ENCODE measurements around the gene HDGFL2.

The HDGFL2 gene

DNA sequence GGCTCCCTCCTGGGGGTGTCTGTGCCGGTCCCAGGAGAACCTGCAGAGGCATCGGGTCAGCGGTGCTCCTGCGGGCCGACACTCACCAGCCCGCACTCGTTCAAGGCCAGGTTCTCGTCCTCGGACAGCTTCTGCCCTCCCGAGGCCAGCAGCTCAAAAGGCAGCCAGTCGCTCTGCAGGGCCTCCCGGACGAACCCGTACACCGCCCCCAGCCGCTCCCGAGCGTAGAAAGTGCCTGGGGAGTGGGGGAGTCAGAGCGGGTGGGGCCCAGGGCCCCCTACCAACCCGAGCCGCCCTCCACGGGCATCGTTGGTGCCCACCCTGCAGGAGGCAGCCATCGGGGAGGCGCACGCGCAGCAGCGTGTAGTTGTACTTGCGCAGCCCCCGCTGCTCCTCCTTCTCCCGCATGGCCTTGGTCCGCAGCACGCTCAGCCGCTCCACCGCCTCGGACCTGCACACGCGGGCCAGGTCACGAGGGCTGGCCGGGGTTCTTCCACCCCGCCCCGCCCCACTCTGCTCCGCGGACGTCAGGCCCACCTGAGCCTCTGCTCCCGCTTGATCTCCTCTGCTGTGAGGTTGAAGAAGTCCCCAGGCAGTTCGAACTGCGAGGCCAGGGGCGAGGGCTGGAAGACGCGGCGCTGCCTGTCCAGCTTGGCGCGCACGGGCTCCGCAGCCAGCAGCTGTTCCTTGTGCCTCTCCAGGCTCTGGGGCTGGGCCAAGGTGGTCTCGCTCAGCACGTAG is 26.0 kb upstream of the HDGFL2 start:
- DNase-seq (ENCODE audit: low read depth): no peak

DNA sequence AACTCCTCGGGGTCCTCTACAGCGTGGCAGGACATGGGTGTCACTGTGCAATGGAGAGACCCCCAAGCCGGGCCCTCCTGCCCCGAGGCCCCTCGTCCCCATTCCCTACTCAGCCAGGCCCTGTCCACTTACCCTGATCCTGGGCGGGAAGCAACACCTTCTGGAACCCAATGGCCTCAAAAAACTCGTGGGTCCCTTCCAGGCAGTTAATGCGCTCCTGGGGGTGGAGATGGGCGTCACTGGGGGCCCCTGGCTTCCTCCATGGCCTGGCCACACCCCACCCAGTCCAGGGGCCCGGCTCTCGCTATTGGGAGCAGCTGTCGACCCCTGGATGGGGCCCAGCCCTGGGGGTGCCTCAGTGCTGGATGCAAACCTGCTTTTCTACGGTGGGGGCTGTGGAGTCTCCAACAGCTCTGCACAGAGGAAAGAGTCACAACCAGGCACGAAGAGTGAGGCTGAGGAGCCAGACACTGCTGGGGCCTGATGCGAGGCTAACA is 25.3 kb upstream of the HDGFL2 start:
- DNase-seq (ENCODE audit: low read depth): no peak

GRCh38 chr19:4447327-4448146 is 24.6 kb upstream of the HDGFL2 start:
- no peak for DNase-seq (ENCODE audit: low read depth)

- no peak for DNase-seq (ENCODE audit: low read depth)
Observed at GRCh38 chr19:4448147-4448985, 23.7 kb upstream of the HDGFL2 start.

DNA sequence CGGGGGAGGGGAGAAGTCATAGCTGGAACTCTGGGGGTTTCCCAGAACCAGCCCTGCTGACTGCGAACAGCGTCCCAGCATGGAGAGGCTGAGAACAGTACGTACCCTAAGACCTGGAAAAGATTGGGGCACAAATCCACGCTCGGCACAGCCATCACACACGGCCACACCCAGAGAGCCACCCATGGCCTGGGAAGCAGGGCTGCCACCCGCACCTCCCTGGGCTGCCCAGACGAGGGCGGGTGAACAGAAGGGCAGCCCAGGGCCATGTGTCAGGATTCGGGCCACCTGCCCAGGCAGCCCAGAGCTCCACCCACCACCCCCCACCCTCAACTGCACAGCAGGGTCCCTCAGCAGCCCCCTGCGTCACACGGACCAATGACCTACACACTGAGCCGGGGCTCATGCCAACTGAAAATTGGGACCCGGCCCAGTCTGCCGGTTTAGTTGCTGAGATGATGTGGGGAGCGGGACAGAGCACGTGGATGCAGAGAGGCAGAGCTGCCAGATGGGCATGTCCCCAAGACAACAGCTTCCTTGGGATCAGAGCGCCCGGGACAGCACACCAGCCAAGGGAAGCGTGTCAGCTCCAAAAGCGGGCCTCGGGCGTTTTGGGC is 23.0 kb upstream of the HDGFL2 start:
- DNase-seq (ENCODE audit: low read depth): no peak

- no peak for DNase-seq (ENCODE audit: low read depth)
Observed at GRCh38 chr19:4449639-4450028, 22.5 kb upstream of the HDGFL2 start.

- no peak for DNase-seq (ENCODE audit: low read depth)
Observed at GRCh38 chr19:4452230-4452990, 19.7 kb upstream of the HDGFL2 start.

DNA sequence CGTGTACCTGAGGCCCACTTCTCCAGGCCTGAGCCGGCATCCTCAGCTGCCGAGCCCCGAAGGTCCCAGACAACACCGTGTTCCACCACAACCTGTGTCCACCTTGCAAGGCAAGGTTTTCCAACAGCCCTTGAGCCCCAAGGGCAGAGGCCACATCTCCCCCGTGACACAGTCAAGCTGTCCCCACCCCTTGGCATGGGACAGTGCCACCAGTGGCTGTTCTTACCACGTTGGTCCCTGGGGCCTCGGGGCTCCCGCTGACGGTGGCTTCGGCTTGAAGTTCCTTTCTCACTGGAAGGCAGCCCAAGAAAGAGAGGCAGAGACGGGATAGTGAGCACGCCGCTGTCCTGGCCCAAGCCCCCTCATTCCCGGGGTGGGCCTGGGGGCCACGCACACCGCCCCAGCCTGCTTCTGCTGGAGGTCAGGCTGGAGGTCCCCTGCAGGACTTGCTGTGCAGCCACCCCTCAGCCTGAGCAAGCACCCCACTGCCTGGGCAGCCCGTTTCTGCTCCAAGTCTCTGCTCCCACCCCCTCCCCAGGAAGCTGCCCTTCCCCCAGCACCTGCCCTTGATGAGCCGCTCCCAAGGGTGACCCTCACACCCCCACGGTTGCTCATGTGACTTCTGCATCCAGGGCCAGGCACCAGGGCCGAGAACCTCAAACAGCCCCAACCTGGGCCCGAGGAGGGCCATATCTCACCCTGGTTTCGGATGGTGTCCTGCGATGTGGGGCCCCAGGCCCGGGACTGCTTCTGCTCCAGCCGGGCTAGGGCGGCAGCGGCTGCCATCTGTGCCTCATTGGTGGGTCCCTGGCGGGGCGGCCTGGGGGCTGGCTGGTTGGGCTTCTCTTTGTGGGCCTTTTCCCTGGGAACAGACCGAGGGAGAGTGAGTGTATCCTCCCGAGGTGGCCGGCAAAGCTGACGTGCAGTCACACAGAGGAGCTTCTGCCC is 18.6 kb upstream of the HDGFL2 start:
- DNase-seq (ENCODE audit: low read depth): no peak

DNA sequence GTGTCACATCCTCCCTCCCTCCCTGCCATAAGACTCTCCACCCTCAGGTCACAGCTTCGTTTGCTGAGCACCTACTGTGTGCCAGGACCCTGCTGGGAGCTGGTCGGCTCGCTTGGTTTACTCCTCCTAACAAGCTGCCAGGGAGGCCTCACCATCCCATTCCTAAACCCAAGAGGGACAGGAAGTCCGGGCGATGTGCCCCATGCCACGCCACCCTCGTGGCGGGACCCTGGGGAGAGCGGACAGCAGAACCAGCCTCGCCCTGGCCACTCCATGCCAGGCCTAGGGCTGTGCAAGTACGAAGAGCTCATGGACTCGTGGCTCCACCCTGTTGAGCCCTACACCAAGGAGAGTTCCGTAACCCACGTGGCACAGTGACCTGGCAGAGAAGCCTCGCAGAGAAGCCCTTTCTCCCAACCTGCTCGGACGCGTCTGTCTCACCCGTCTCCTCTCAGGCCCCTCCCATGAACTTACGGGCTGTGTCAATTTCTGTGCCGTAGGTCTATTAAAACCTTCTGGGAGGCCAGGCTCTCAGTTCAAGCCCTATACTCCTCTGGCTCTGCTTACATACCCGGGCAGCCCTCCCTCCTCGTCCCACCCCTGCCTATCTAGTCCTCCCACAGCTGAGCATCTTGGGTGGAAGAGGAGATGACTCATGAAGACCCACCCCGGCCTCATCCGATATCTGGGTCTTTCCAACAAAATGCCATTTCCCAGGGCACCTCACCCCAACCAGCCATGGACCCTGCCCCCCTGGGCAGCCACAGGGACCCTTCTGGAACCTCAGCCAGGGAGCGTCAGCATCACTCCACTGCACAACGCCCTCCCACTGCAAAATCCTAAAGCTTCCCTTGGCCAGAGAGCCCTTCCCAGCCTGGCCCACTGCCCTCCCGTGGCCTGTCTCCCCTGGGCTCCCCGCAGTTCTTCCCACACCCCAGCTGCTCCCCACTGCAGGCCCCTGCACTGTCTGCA is 17.1 kb upstream of the HDGFL2 start:
- DNase-seq (ENCODE audit: low read depth): no peak

- no peak for DNase-seq (ENCODE audit: low read depth)
Observed at GRCh38 chr19:4455719-4456475, 16.2 kb upstream of the HDGFL2 start.

DNA sequence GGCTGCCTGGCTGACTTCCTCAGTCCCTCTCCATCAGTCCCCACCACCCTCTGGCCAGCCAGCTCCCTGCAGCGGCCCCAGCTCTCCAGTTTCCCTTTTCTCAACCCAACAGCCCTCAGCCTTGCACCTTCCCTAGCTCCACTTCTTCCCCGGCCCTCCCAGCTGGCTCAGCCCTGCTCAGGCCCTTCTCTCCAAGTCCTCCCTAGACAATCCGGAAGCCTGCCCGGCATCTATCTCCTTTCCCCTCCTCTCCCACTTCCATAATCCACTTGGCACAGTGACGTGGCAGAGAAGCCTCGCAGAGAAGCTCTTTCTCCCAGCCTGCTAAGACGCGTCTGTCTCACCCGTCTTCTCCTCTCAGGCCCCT is 15.6 kb upstream of the HDGFL2 start:
- DNase-seq (ENCODE audit: low read depth): no peak

DNA sequence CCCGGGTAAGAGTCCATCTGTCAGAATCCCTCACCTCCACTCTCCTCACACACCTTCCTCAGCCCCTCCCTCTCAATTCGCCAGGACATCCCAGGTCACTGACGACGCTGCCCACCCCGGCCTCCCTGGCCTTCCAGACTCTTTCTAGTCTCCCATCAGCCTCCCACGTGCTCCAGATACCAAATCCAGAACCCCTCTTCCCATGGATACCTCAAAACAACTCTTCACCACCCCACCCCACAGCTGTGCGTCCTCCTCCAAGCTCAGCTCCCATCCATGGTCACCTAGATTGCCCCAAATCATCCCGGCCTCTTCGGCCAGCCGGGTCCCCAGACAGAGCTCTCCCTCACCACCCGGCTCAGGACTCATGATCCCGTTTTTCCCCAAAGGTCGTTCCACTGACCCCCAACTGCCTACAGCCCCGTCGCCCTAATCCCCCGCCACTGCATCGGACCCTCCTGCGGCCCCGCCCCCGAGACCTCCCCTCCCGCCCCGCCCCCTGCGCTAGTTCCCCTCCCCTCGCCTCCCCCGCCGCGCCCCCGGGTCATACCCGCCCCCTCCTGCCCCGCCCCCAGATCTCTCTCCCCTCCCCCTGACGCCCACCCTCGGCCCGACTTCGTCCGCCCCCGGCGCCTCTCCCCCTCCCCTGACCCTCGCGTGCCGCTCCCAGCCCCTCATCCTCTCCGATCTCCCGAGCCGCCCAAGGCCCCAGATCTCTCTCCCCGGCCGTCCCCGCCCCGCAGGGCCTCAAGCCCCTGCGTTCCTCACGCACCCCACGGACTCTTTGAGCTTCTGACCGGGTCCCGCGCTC is 15.0 kb upstream of the HDGFL2 start:
- peak; percentile 13 for DNase-seq (ENCODE audit: low read depth)

DNA sequence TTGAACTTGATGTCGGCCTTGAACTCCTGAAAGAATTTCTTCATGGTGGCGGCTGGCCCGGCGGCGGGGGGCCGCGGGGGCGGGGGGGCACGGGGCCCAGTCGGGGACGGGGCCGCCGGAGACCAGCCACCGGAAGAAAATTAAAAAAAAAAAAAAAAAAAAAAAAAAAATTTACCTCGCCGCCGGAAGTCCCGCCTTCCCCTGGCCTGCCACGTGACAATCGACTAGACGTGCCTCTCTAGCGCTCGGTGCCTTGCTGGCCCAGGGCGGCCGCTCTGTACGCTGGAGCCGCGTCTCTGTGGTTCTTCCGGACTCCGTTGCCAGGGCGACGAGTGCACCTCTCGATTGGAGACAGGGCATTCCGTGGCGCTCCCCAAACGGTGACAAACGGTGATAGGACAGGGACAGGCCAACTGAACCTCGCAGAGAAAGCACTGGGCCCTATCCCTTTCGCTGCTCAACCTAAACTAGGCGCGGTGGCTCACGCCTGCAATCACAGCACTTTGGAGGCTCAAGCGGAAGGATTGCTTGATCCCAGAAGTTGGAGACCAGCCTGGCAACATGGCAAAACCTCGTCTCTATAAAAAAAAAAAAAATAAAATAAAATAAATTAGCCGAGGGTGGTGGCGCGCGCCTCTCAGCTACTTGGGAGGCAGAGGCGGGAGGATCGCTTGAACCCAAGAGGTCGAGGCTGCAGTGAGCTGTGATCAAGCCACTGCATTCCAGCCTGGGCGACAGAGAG is 14.3 kb upstream of the HDGFL2 start, which contains the start of gene UBXN6:
UBXN6 (minus strand) TSS at position 141 of the 742 bp plus-strand sequence; CDS start at position 44, 97 bp downstream.
- peak; percentile 94 for DNase-seq (ENCODE audit: low read depth)

- DNase-seq (ENCODE audit: low read depth): no peak
Observed at GRCh38 chr19:4464815-4465581, 7.1 kb upstream of the HDGFL2 start.

DNA sequence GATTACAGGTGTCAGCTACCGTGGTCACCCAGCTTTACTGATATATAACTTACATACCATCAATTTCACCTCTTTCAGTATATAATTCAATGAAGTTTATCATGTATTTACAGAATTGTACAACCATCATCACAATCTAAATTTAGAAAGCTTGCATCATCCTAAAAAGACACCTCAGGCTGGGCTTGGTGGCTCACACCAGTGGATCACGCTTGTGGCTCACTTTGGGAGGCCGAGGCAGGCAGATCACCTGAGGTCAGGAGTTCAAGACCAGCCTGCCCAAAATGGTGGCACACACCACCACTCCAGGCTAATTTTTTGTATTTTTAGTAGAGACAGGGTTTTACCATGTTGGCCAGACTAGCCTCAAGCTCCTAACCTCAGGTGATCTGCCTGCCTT is 4.3 kb upstream of the HDGFL2 start:
- DNase-seq (ENCODE audit: low read depth): no peak
